H1 (cell line): ENCODE results near the gene ARHGAP26. TPM values are rescaled to one million over a fixed set of nuclear protein-coding genes. Genes with fewer than 3 reads are reported as not detected.

Experiments used
- ATF2 ChIP-seq: IDR thresholded peaks from 2 replicates; pipeline ENCODE4 v1.6.1; 2012; ENCODE audit warnings: low read length, inconsistent platforms
- CBX8 ChIP-seq: fragments of 300-800, 300-1000 bp; sonication (generic); IDR thresholded peaks from 2 replicates; pipeline ENCODE4 v1.7.1; 2016; ENCODE audit warnings: low read depth, low read length, borderline replicate concordance
- CEBPB ChIP-seq: IDR thresholded peaks from 2 replicates; pipeline ENCODE4 v1.6.1; 2012; ENCODE audit warnings: low read depth, low read length
- CREB1 ChIP-seq: IDR thresholded peaks from 2 replicates; pipeline ENCODE4 v1.6.1; 2012; ENCODE audit warnings: inconsistent platforms
- CTBP2 ChIP-seq: IDR thresholded peaks from 2 replicates; pipeline ENCODE4 v1.7.0; 2011; ENCODE audit warnings: borderline replicate concordance, mild to moderate bottlenecking, moderate library complexity, mixed read lengths, low read length; ENCODE audit not compliant: insufficient read depth, insufficient read length
- MAFK ChIP-seq: IDR thresholded peaks from 2 replicates; pipeline ENCODE4 v1.6.1; 2012; ENCODE audit warnings: low read depth, mild to moderate bottlenecking, improper control_type of control experiment, low read length
- SIRT6 ChIP-seq: IDR thresholded peaks from one replicate; pipeline ENCODE4 v1.7.1; 2012; ENCODE audit warnings: low read length, inconsistent platforms
- SUZ12 ChIP-seq: fragments of 200-600 bp; sonication (generic); IDR thresholded peaks from 2 replicates; pipeline ENCODE4 v1.6.1; 2012; ENCODE audit warnings: mild to moderate bottlenecking, inconsistent platforms, low read length, moderate library complexity, mixed read lengths
- TBP ChIP-seq: IDR thresholded peaks from 2 replicates; pipeline ENCODE4 v1.6.1; 2011; ENCODE audit warnings: low read depth, low read length, improper control_type of control experiment
- polyA plus RNA-seq, 7 experiments: library from polyadenylated mRNA; depleted of rRNA in 3 of 7; stranded (reverse) in 5 of 7; unstranded in 2 of 7; fragments of >200 nt in 5 of 7; fragments of 200-250 nt in 2 of 7; gene quantifications; 1 replicate in 5 of 7; 2 replicates in 1 of 7; 4 replicates in 1 of 7; pipeline versions ENCODE4 v1.2.1 to v1.2.3, GENCODE V29; 2011 to 2013; ENCODE audit warnings: missing spikeins in 2 of 7, mixed read lengths in 2 of 7
- total RNA-seq: library from RNA; stranded (reverse); fragmentation: NEBNext Ultra II Directional; extraction: Animal tissue kit (Norgen Biotek cat#: 25700); gene quantifications from 2 replicates; pipeline ENCODE4 v1.2.1, GENCODE V29; 2021

The ARHGAP26 gene
- total and polyA plus RNA-seq, 2 of the 8 experiments (the other 6 are each of a cell fraction or from before 2014, with no cell fraction given) = 7.1 to 24.8 TPM

GRCh38 chr5:143129910-143130612 lies 359.9 kb downstream of the ARHGAP26 start (continued):
- no peak for TF ChIP-seq MAFK
- TF ChIP-seq TBP = no peak
- no peak for TF ChIP-seq CTBP2
- TF ChIP-seq SUZ12 = no peak
- no peak for TF ChIP-seq SIRT6
- TF ChIP-seq CEBPB = no peak
- TF ChIP-seq CREB1 = no peak
- no peak for TF ChIP-seq ATF2
- TF ChIP-seq CBX8 = no peak
